Stimulated activated naive CD4-positive, alpha-beta T cell (primary cell): Measurements from ENCODE around the gene SHC2.
"Not testable (repeated sequence)": the region's sequence is repeated elsewhere in the genome, so short reads cannot be mapped to it uniquely, and the experiment has no call there.

Experiments used
- DNase-seq, 6 experiments: peaks; one replicate each; lab custom pipeline; 2025; lab: John Stamatoyannopoulos, UW

The SHC2 gene

GRCh38 chr19:422917-423226 is 38.0 kb downstream of the SHC2 start:
- DNase-seq: not testable (repeated sequence)

- no peak for DNase-seq
Measured at GRCh38 chr19:422213-422916, 38.5 kb downstream of the SHC2 start.

GRCh38 chr19:419721-420515 is 40.9 kb downstream of the SHC2 start:
- DNase-seq: no peak

- no peak for DNase-seq
Measured at GRCh38 chr19:418761-419671, 41.8 kb downstream of the SHC2 start.

GRCh38 chr19:416416-416815 is 44.4 kb downstream of the SHC2 start:
- DNase-seq: no peak

- no peak for DNase-seq
Measured at GRCh38 chr19:415292-415691, 45.5 kb downstream of the SHC2 start.

GRCh38 chr19:413756-414420 is 46.9 kb downstream of the SHC2 start:
- DNase-seq: no peak

- no peak for DNase-seq
Measured at GRCh38 chr19:412356-413355, 48.2 kb downstream of the SHC2 start.

- DNase-seq: no peak
Measured at GRCh38 chr19:411723-412355, 49.0 kb downstream of the SHC2 start.

- DNase-seq: not testable (repeated sequence)
Measured at GRCh38 chr19:411121-411722, 49.6 kb downstream of the SHC2 start.

- DNase-seq: no peak
Measured at GRCh38 chr19:410243-410781, 50.5 kb downstream of the SHC2 start.

- DNase-seq: peak in 2 of 6 experiments; percentile 25 to 37
Measured at GRCh38 chr19:409516-410242, 51.2 kb downstream of the SHC2 start.

- peak in 1 of 6 experiments; percentile 25 for DNase-seq
Measured at GRCh38 chr19:408902-409515, 51.8 kb downstream of the SHC2 start, which contains the start of gene C2CD4C. C2CD4C (minus strand) TSS chr19:409147; CDS start chr19:408361, 786 bp downstream.

GRCh38 chr19:408441-408901 is 52.4 kb downstream of the SHC2 start:
- no peak for DNase-seq

GRCh38 chr19:407511-408440 is 53.1 kb downstream of the SHC2 start:
- no peak for DNase-seq

GRCh38 chr19:406971-407510 is 53.8 kb downstream of the SHC2 start:
- DNase-seq: no peak
